Colon (tissue), 2 donors: ENCODE data around the gene GATC.
"Not testable (repeated sequence)": the region's sequence is repeated elsewhere in the genome, so short reads cannot be mapped to it uniquely, and the experiment has no call there.

Source experiments
- FAIRE-seq: peaks from 2 replicates; lab custom pipeline; 2012; peaks lifted over from hg19 to GRCh38; lab: Jason Lieb, UNC
- donor health status: control.
- donor health status: control.

The GATC gene

GRCh38 chr12:120437735-120438494 lies 8.3 kb upstream of the GATC start, which contains the start of gene COX6A1:
TSS of gene COX6A1 (plus strand) at chr12:120438113. CDS start at chr12:120438127, 14 bp downstream.
- no peak for FAIRE-seq

- FAIRE-seq = no peak
Measured at GRCh38 chr12:120438495-120439198, 7.6 kb upstream of the GATC start.

- FAIRE-seq = no peak
Measured at GRCh38 chr12:120439646-120440247, 6.5 kb upstream of the GATC start.

GRCh38 chr12:120444676-120445075 lies 1.6 kb upstream of the GATC start:
- FAIRE-seq = no peak

GRCh38 chr12:120446844-120447178 lies 567 bp downstream of the GATC start:
- FAIRE-seq = not testable (repeated sequence)

- FAIRE-seq = no peak
Measured at GRCh38 chr12:120447992-120448391, 1.7 kb downstream of the GATC start.

GRCh38 chr12:120452524-120452923 lies 6.3 kb downstream of the GATC start:
- not testable (repeated sequence) for FAIRE-seq

- no peak for FAIRE-seq
Measured at GRCh38 chr12:120453060-120453750, 7.0 kb downstream of the GATC start.

GRCh38 chr12:120453977-120454376 lies 7.7 kb downstream of the GATC start:
- FAIRE-seq = no peak

GRCh38 chr12:120455302-120455701 lies 9.1 kb downstream of the GATC start:
- no peak for FAIRE-seq

- FAIRE-seq = no peak
Measured at GRCh38 chr12:120457133-120457532, 10.9 kb downstream of the GATC start.

- FAIRE-seq = no peak
Measured at GRCh38 chr12:120460157-120460556, 13.9 kb downstream of the GATC start.

GRCh38 chr12:120462099-120462640 lies 15.9 kb downstream of the GATC start:
- FAIRE-seq = no peak

- FAIRE-seq = no peak
Measured at GRCh38 chr12:120463712-120464111, 17.5 kb downstream of the GATC start.

- no peak for FAIRE-seq
Measured at GRCh38 chr12:120465756-120466155, 19.5 kb downstream of the GATC start.

- FAIRE-seq = no peak
Measured at GRCh38 chr12:120466560-120467315, 20.5 kb downstream of the GATC start.

- FAIRE-seq = no peak
Measured at GRCh38 chr12:120467439-120467838, 21.2 kb downstream of the GATC start.

GRCh38 chr12:120468325-120468820 lies 22.1 kb downstream of the GATC start:
- no peak for FAIRE-seq

GRCh38 chr12:120468821-120469449 lies 22.7 kb downstream of the GATC start:
- no peak for FAIRE-seq

- FAIRE-seq = no peak
Measured at GRCh38 chr12:120469450-120470149, 23.4 kb downstream of the GATC start, which contains the start of gene SRSF9. TSS of gene SRSF9 (minus strand) at chr12:120469748. CDS start at chr12:120469609, 139 bp downstream.
